Mucosa of rectum (tissue), 2 donors: ENCODE results near the gene MTRF1.
A peak's percentile ranks its signal among the peaks of the same experiment; 100 is the strongest.

ENCODE experiments used
- H3K27ac ChIP-seq, 2 donors: one replicate each; pipeline ENCODE4 v1.7.0; 2013; ENCODE audit warnings: inconsistent platforms in 2 of 2, low read depth in 2 of 2, low read length in 2 of 2
- H3K27me3 ChIP-seq, 2 donors: one replicate each; pipeline ENCODE4 v1.7.0; 2013; ENCODE audit warnings: low read length in 2 of 2; ENCODE audit not compliant: control insufficient read depth in 2 of 2, insufficient read depth in 2 of 2
- H3K36me3 ChIP-seq, 2 donors: one replicate each; pipeline ENCODE4 v1.7.0; 2013; ENCODE audit warnings: low read length in 2 of 2; ENCODE audit not compliant: control insufficient read depth in 2 of 2, insufficient read depth in 2 of 2
- H3K4me1 ChIP-seq, 2 donors: one replicate each; pipeline ENCODE4 v1.7.0; 2013; ENCODE audit warnings: low read length in 2 of 2, mild to moderate bottlenecking in 1 of 2; ENCODE audit not compliant: control insufficient read depth in 2 of 2, insufficient read depth in 2 of 2
- H3K4me3 ChIP-seq, 2 donors: one replicate each; pipeline ENCODE4 v1.7.0; 2013; ENCODE audit warnings: low read length in 2 of 2
- H3K9ac ChIP-seq, 2 donors: one replicate each; pipeline ENCODE4 v1.7.0; 2013; ENCODE audit warnings: low read length in 2 of 2, low read depth in 1 of 2, mild to moderate bottlenecking in 1 of 2
- H3K9me3 ChIP-seq, 2 donors: one replicate each; pipeline ENCODE4 v1.7.0; 2013; ENCODE audit warnings: low read length in 2 of 2; ENCODE audit not compliant: control insufficient read depth in 2 of 2
- donor health status: healthy.
- donor health status: Normal muscosa, but diverticular disease.

The MTRF1 gene

DNA sequence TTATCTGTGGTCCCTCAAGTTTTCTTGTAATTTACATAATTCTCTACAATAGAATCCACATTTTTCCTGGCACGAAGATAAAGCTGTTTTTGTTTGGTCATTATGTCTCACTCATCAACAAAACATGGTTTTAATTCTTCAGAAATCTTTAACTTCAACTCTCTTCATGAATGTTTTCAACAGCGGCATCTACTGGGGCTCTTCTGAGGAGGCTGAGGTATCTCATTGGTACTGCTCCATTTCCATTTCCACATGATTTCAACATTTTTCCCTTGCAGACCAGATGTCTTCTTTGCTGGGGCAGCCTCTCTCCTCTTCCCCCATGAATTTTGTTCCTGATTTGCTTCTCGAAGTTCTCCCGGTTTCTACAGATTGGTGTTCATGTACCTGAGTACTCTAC, 63.2 kb downstream of the MTRF1 start:
- H3K9me3 ChIP-seq = no peaks in the 10 kb centered on the region
- no peak overlapping the region for H3K27ac ChIP-seq
- H3K4me1 ChIP-seq = no peaks in the 10 kb centered on the region
- H3K27me3 ChIP-seq = no peaks in the 10 kb centered on the region
- H3K9ac ChIP-seq = no peak overlapping the region
- no peaks in the 10 kb centered on the region for H3K36me3 ChIP-seq
- no peak overlapping the region for H3K4me3 ChIP-seq

DNA sequence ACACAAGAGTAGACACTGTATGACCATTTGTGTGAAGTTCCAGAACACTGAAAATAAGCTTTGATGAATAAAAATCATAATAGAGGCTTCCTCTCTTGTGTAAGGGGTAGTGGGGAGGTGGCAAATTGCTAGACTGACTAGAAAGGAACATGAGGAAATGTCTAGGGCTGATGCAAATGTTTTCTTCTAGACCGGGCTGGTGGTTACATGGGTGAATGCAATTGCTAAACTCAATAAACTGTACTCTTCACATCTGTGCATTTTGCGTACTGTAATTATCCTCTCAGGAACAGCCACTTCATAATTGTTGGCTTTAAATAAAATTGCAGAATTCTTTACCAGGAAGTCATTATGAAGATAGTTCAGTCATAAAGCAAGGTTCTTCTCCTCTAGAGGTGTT, 63.9 kb downstream of the MTRF1 start:
- no peak overlapping the region for H3K4me3 ChIP-seq
- H3K27me3 ChIP-seq = no peaks in the 10 kb centered on the region
- H3K9me3 ChIP-seq = no peaks in the 10 kb centered on the region
- no peak overlapping the region for H3K27ac ChIP-seq
- H3K9ac ChIP-seq = no peak overlapping the region
- H3K36me3 ChIP-seq = no peaks in the 10 kb centered on the region
- peaks cover 0 to 2% of the 10 kb centered on the region in 2 donors for H3K4me1 ChIP-seq

DNA sequence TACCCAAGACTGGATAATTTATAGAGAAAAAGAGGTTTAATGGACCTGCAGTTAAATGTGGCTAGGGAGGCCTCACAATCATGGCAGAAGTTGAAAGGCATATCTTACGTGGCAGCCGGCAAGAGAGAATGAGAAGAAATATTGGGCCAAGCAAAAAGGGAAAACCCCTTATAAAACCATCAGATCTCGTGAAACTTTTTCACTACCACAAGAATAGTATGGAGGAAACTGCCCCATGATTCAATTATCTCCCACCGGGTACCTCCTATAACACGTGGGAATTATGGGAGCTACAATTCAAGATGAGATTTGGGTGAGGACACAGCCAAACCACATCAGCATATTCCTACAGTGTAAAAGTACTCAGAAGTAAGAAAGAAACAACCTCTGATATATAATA, 64.3 kb downstream of the MTRF1 start:
- H3K27ac ChIP-seq = no peak overlapping the region
- no peaks in the 10 kb centered on the region for H3K27me3 ChIP-seq
- H3K36me3 ChIP-seq = no peaks in the 10 kb centered on the region
- no peak overlapping the region for H3K4me3 ChIP-seq
- H3K9ac ChIP-seq = no peak overlapping the region
- H3K4me1 ChIP-seq = peaks cover 0 to 2% of the 10 kb centered on the region in 2 donors
- no peaks in the 10 kb centered on the region for H3K9me3 ChIP-seq

DNA sequence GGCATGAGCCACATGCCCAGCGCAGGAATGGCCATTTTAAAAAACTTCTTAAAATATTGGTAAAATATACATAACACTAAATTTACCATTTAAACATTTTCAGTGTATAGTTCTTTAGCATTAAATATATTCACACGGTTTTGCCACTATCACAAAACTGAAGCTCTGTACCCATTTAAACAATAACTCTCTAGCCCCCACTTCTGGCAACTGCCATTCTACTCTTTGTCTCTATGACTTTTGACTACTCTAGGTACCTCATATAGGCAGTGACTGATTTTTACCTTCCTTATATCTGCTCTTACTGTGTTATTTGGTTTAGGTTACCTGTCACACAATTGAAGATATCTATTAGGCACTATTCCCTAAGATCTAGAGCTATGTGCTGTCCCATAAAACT, 66.8 kb downstream of the MTRF1 start:
- Histone ChIP-seq H3K36me3 (peaks cover 0 to 2% of the 10 kb centered on the region in 2 donors), H3K27me3 (no peaks in the 10 kb centered on the region), H3K27ac (no peak overlapping the region), H3K9ac (no peak overlapping the region), H3K9me3 (no peaks in the 10 kb centered on the region), H3K4me3 (no peak overlapping the region), H3K4me1 (peaks cover 0 to 5% of the 10 kb centered on the region in 2 donors)

DNA sequence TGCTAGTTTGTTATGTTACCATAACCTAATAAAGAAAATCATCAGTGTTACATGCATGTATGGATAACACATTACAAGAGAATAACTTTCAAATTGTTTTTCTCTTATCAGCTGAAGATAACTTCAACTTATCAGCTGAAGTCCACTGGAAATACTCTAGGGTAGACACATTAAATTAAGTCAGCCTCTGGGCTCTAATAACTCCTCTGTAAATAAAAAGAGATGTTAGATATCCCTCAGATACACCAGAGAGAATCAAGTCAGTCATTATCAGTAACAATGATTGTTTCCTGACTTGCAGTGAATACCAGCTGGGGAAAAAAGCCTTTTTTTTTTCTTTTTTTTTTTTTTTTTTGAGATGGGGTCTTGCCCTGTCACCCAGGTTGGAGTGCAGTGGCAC, 67.4 kb downstream of the MTRF1 start:
- H3K36me3 ChIP-seq = peaks cover 0 to 2% of the 10 kb centered on the region in 2 donors
- no peak overlapping the region for H3K9ac ChIP-seq
- no peak overlapping the region for H3K4me3 ChIP-seq
- H3K27ac ChIP-seq = no peak overlapping the region
- H3K27me3 ChIP-seq = no peaks in the 10 kb centered on the region
- peaks cover 0 to 5% of the 10 kb centered on the region in 2 donors for H3K4me1 ChIP-seq
- H3K9me3 ChIP-seq = no peaks in the 10 kb centered on the region

DNA sequence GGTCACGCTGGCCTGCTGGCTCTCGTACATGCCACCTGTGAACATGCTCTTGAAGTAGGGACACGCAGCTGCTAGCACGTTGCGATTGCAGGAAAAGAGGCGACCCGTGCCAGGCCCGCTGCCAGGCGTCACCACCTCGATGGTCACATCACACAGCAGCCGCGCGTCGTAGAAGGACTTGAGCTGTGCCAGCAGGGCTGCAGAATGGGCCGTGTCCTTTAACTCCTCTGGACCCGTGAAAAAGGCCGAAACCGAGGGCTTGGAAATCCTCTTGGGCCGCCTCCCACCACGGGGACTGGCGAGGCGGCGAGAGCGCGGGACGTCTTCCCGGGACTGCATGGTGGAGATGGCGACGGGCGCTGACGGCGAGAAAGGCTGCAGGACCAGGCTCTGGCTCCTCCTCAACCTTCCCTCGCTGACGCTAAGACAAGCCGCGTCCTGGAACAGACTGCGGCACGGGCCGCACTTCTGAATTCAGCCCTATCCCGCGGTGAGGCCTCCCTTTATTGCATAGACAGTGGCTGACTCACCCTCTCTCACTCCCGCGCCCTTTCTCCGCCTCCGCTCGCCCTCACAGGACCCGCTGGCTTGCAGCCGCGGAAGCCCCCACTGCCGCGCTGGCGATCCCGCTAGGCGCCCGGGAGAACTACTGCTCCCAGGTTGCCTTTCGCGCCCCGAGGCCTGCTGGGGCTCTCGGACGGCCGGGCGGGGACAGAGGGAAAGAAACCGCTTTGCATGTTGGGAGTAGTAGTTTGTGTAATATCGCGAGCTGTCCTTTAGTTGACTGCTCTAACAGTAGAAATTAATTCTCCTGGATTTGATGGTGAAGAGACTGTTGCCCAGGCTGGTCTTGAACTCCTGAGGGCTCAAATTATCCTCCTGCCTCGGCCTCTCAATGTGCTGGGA, 69.2 kb downstream of the MTRF1 start, which contains the start of gene KBTBD7:
Gene KBTBD7 (minus strand): TSS at position 651 of the 906 bp plus-strand sequence. CDS start 312 bp downstream, at position 339.
- H3K4me1 ChIP-seq = peaks cover 0 to 5% of the 10 kb centered on the region in 2 donors
- peak within 1 kb of the TSS; percentile 74 to 80 for H3K9ac ChIP-seq
- H3K36me3 ChIP-seq = peaks cover 0 to 2% of the 10 kb centered on the region in 2 donors
- no peaks in the 10 kb centered on the region for H3K27me3 ChIP-seq
- H3K27ac ChIP-seq = peak within 1 kb of the TSS; percentile 75 to 84
- no peaks in the 10 kb centered on the region for H3K9me3 ChIP-seq
- peak within 1 kb of the TSS; percentile 89 to 92 for H3K4me3 ChIP-seq

DNA sequence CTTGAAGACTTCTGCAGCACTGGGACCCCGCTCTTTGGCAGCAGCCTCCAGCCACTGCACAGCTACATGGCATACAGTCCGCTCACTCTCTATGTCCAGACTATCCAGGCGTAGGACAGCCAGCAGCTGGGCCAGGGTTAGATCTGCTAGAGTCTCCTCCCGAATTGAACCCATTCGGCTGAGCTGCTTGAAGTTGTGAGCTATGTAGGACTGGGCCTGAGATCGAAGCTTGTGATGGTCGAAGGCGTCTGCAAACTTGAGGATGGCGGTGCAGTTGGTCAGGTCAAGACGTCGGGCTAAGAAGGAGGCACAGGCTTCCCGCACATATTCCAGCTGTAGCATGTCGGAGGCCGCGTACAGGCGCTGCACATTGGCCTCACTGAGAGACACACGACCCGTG, 69.9 kb downstream of the MTRF1 start:
- Histone ChIP-seq H3K4me3 (peak overlapping the region; percentile 89 to 92), H3K27ac (no peak overlapping the region), H3K4me1 (peaks cover 0 to 5% of the 10 kb centered on the region in 2 donors), H3K9me3 (no peaks in the 10 kb centered on the region), H3K9ac (no peak overlapping the region), H3K36me3 (peaks cover 0 to 2% of the 10 kb centered on the region in 2 donors), H3K27me3 (no peaks in the 10 kb centered on the region)

DNA sequence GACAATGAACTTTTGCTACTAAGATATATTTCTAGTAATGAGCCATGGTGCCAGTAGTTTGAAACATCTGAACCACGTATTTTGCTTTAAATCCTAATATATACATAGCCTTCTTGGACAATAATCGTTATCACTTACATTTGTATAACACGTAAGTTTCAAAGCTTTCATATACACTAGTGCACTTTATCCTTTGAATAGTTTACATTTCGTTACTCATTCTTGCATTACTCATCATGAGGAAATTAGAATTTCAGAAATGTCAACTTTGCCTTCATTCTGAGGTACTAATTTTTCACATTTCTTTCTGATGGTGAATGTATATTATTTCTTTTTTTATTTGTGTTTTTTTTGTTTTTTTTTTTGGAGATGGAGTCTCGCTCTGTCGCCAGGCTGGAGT, 74.8 kb downstream of the MTRF1 start:
- Histone ChIP-seq H3K4me1 (peaks cover 0 to 3% of the 10 kb centered on the region in 2 donors), H3K9me3 (no peaks in the 10 kb centered on the region), H3K4me3 (no peak overlapping the region), H3K27me3 (no peaks in the 10 kb centered on the region), H3K36me3 (peaks cover 0 to 2% of the 10 kb centered on the region in 2 donors), H3K9ac (no peak overlapping the region), H3K27ac (no peak overlapping the region)

DNA sequence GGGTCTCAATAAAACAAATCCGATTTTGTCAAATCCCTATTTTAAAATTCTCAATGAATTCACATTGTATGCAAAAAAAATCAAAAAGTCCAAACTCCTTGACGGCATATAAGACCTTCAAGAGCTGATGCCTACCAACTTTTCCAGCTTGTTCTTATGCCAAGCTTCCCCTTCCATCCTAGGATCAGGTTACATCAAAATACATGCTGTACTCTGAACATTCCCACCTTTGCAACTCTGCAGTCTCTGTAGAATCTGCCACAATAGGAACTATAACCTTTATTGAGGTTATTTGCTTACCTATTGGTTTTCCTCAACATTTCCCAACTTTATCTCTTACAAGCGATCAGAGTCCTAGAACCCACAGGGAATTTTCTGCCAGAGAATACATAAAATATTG, 76.9 kb downstream of the MTRF1 start:
- Histone ChIP-seq H3K27me3 (no peaks in the 10 kb centered on the region), H3K9ac (no peak overlapping the region), H3K4me1 (no peaks in the 10 kb centered on the region), H3K9me3 (no peaks in the 10 kb centered on the region), H3K27ac (no peak overlapping the region), H3K4me3 (no peak overlapping the region), H3K36me3 (no peaks in the 10 kb centered on the region)

DNA sequence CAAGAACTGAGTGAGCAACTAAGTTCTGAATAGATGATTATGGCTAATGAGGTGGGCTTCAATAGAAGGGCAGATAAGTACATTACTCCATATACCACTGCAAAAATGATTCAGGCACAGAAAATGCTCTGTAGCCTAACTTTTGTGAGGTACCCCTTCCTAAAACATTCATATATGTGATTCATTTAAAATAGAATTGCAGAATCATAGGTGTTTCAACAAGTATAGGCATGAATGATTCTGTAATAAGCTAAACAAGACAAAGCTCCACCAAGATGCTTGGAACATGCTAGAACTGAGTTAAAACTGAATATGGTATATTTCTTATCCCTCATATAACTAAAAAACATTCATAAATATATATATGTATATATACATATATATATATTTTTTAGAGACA, 81.1 kb downstream of the MTRF1 start:
- Histone ChIP-seq H3K9ac (no peak overlapping the region), H3K36me3 (no peaks in the 10 kb centered on the region), H3K4me3 (no peak overlapping the region), H3K4me1 (no peaks in the 10 kb centered on the region), H3K9me3 (no peaks in the 10 kb centered on the region), H3K27ac (no peak overlapping the region), H3K27me3 (no peaks in the 10 kb centered on the region)
